Common myeloid progenitor, CD34-positive (primary cell): ENCODE data around the gene RIN3.

Source experiments
- CTCF ChIA-PET: fragments of 350-600 bp; sonication (Branson Sonifier 250); formaldehyde crosslinking; loops from one replicate; lab custom pipeline; 2021; ENCODE audit warnings: antibody characterized with exemption; lab: Charles Lee
- POLR2A ChIA-PET: fragments of 350-600 bp; sonication (Branson Sonifier 250); formaldehyde crosslinking; loops from one replicate; lab custom pipeline; 2021; ENCODE audit warnings: antibody characterized with exemption; lab: Charles Lee
- DNase-seq, 3 donors: peaks; one replicate each; pipeline versions ENCODE4 v3.0.0 to v3.0.0-alpha.2; 2013
- H3K27ac ChIP-seq, 2 experiments: 1 replicate in 1 of 2; 2 replicates in 1 of 2; pipeline ENCODE4 v1.7.0; 2013; ENCODE audit warnings: inconsistent platforms in 2 of 2, low read length in 2 of 2, mild to moderate bottlenecking in 2 of 2, low read depth in 1 of 2, moderate library complexity in 1 of 2; ENCODE audit not compliant: severe bottlenecking in 2 of 2, insufficient read depth in 1 of 2, poor library complexity in 1 of 2
- H3K27me3 ChIP-seq, 5 experiments: replicated peaks in 2 of 5; 1 replicate in 3 of 5; 2 replicates in 2 of 5; pipeline versions ENCODE4 v1.6.1 to v1.7.0; 2013; ENCODE audit warnings: low read length in 4 of 5, mild to moderate bottlenecking in 2 of 5, moderate library complexity in 2 of 5, inconsistent platforms in 1 of 5; ENCODE audit not compliant: insufficient read depth in 5 of 5, control insufficient read depth in 4 of 5
- H3K36me3 ChIP-seq, 4 experiments: 1 replicate in 2 of 4; 2 replicates in 2 of 4; pipeline versions ENCODE4 v1.6.1 to v1.7.0; 2013; ENCODE audit warnings: low read length in 3 of 4, control low read depth in 1 of 4, mild to moderate bottlenecking in 1 of 4; ENCODE audit not compliant: control insufficient read depth in 4 of 4, insufficient read depth in 4 of 4
- H3K4me1 ChIP-seq, 4 experiments: 1 replicate in 3 of 4; 2 replicates in 1 of 4; pipeline versions ENCODE4 v1.6.1 to v1.7.1; 2013; ENCODE audit warnings: low read length in 3 of 4, mild to moderate bottlenecking in 3 of 4, control low read depth in 1 of 4, inconsistent platforms in 1 of 4, moderate library complexity in 1 of 4; ENCODE audit not compliant: control insufficient read depth in 4 of 4, insufficient read depth in 4 of 4; ENCODE audit errors: control extremely low read depth in 1 of 4
- H3K4me3 ChIP-seq, 7 experiments: 1 replicate in 4 of 7; 2 replicates in 3 of 7; pipeline versions ENCODE4 v1.5.1 to v1.7.0; 2013; ENCODE audit warnings: mild to moderate bottlenecking in 7 of 7, low read length in 6 of 7, moderate library complexity in 6 of 7, inconsistent platforms in 2 of 7, low read depth in 2 of 7, control low read depth in 1 of 7; ENCODE audit not compliant: insufficient read depth in 4 of 7, control insufficient read depth in 1 of 7; ENCODE audit errors: extremely low read depth in 1 of 7
- H3K9me3 ChIP-seq, 5 experiments: 1 replicate in 4 of 5; 2 replicates in 1 of 5; pipeline versions ENCODE4 v1.6.1 to v1.7.1; 2013; ENCODE audit warnings: low read length in 4 of 5, mild to moderate bottlenecking in 2 of 5, inconsistent platforms in 1 of 5, low read depth in 1 of 5, moderate library complexity in 1 of 5; ENCODE audit not compliant: control insufficient read depth in 4 of 5, insufficient read depth in 2 of 5; ENCODE audit errors: control extremely low read depth in 1 of 5
- WGBS: methylation state at CpG from one replicate; pipeline ENCODE4 v1.1.5; 2013; ENCODE audit not compliant: insufficient coverage; 5-methylcytosine and 5-hydroxymethylcytosine counted together

The RIN3 gene

DNA sequence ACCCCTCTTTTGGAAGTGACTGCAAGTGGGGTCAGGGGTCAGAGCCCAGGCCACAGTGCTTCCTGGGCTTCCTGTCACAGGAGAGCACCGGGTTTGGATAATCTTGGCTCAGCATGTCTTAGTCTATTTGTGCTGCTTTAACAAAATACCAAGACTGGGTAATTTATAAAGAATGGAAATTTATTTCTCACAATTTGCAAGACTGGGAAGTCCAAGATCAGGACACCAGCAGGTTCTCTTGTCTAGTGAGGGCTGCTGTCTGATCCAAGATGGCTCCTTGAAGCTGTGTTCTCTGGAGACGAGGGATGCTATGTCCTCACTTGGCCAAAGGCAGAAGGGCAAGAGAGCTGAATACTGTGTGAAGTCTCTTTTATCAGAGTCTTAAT, 74.1 kb downstream of the RIN3 start:
- Histone ChIP-seq H3K36me3 (peaks cover 0 to 28% (median 2%) of the 10 kb centered on the region in 4 experiments), H3K27ac (no peak overlapping the region), H3K4me3 (peak overlapping the region in 1 of 7 experiments; percentile 7), H3K27me3 (no peaks in the 10 kb centered on the region), H3K4me1 (peaks cover 32 to 89% (median 70%) of the 10 kb centered on the region in 4 experiments), H3K9me3 (peaks cover 0 to 4% (median 0%) of the 10 kb centered on the region in 5 experiments)
- ChIA-PET CTCF (interaction anchor here (0.7 to 3.5 kb wide), 12 partner anchors 10 to 95 kb away, joined by 3 to 22 read pairs (median 5); no protein-coding TSS in a partner anchor), POLR2A (interaction anchor here (0.6 kb wide), 1 partner anchor 1325 kb away, joined by 4 read pairs; no protein-coding TSS in a partner anchor)
- WGBS, result 20% methylated on average over 1 of the region's 2 CpGs
- no peak for DNase-seq

DNA sequence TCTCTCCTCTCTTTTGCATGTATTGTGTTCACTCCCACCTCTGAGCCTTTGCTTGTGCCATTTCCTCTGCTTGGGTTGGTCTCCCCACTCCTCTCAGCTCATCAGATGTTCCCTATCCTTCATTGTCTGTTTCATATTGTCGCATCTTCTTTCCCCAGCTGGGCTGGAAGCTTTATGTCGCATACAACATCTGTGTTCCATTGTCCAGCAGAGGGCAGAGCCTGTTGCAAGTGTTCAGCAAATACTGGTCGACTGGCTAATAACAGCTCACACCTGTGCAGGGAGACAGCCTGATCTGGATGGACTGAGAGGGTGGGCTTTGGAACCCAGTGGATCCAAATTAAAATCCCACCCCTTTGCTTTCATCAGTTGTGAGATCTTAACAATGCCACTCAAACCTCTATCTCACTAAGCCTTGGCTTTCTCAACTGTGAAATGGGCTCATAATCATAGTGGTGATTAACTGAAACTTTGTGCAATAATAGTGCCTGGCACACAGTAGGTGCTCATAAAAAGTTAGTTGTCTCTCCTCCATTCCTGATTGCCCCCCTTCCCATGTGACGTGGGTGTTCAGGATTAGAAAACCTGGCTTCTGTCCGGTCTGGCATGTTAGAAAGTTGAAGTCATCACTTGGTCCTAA, 75.8 kb downstream of the RIN3 start:
- H3K36me3 ChIP-seq, result peaks cover 0 to 17% (median 2%) of the 10 kb centered on the region in 4 experiments
- no peaks in the 10 kb centered on the region for H3K27me3 ChIP-seq
- H3K9me3 ChIP-seq, result peaks cover 0 to 4% (median 0%) of the 10 kb centered on the region in 5 experiments
- H3K4me1 ChIP-seq, result peaks cover 32 to 78% (median 59%) of the 10 kb centered on the region in 4 experiments
- POLR2A ChIA-PET, result no interaction called here
- WGBS, result 94% methylated on average over 3 of the region's 5 CpGs
- H3K27ac ChIP-seq, result no peak overlapping the region
- CTCF ChIA-PET, result interaction anchor here (0.5 to 2.3 kb wide), 14 partner anchors 8 to 453 kb away, joined by 3 to 7 read pairs (median 4); no protein-coding TSS in a partner anchor
- no peak overlapping the region for H3K4me3 ChIP-seq
- DNase-seq, result peak in 1 of 3 donors; percentile 61

DNA sequence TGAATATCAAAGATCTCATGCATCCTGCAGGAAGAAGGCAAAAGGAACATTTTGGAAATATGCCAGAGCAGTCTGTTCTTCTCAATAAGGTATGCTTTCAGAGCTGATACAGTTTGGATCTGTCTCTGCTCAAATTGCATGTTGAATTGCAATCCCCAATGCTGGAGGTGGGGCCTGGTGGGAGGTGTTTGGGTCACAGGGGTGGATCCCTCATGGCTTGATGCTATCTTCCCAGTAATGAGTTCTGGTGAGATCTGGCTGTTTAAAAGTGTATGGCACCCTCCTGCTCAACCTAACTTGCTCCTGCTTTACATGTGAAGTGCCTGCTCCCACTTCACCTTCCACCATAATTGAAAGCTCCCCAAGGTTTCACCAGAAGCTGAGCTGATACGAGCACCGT, 76.6 kb downstream of the RIN3 start:
- WGBS, result 79% methylated on average over 2 of the region's 2 CpGs
- peaks cover 30 to 69% (median 50%) of the 10 kb centered on the region in 4 experiments for H3K4me1 ChIP-seq

DNA sequence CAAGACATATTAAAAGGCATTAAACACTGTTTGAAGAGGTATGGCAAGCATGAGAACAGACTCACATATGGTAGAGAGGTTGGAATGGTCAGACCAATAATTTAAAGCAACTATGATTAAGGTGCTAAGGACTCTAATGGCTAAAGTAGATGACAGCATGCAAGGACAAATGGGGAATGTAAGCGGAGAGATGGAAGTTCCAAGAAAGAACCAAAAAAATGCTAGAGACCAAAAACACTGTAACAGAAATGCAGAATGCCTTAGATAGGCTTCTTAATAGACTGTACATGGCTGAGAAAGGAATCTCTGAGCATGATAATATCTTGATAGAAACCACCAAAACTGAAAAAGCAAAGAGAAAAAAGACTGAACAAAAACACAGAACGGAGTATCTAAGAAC, 77.4 kb downstream of the RIN3 start:
- Histone ChIP-seq H3K36me3 (peaks cover 0 to 20% (median 3%) of the 10 kb centered on the region in 4 experiments), H3K4me3 (no peak overlapping the region), H3K27ac (no peak overlapping the region), H3K9me3 (peaks cover 0 to 4% (median 0%) of the 10 kb centered on the region in 5 experiments), H3K4me1 (peaks cover 23 to 62% (median 44%) of the 10 kb centered on the region in 4 experiments), H3K27me3 (no peaks in the 10 kb centered on the region)
- DNase-seq, result no peak
- POLR2A ChIA-PET, result no interaction called here
- WGBS, result 67% methylated on average over 1 of the region's 2 CpGs
- CTCF ChIA-PET, result interaction anchor here (0.6 to 1.1 kb wide), 3 partner anchors 43 to 98 kb away, joined by 3 to 4 read pairs (median 3); no protein-coding TSS in a partner anchor

More for the DNA sequence above, 76.6 kb downstream of the RIN3 start:
- ChIA-PET POLR2A (no interaction called here), CTCF (interaction anchor here (0.6 to 2.1 kb wide), 7 partner anchors 24 to 99 kb away, joined by 3 to 6 read pairs (median 4); no protein-coding TSS in a partner anchor)
- H3K36me3 ChIP-seq, result peaks cover 0 to 18% (median 3%) of the 10 kb centered on the region in 4 experiments
- no peak overlapping the region for H3K4me3 ChIP-seq
- no peak for DNase-seq
- H3K9me3 ChIP-seq, result peaks cover 0 to 4% (median 0%) of the 10 kb centered on the region in 5 experiments
- no peak overlapping the region for H3K27ac ChIP-seq
- no peaks in the 10 kb centered on the region for H3K27me3 ChIP-seq

DNA sequence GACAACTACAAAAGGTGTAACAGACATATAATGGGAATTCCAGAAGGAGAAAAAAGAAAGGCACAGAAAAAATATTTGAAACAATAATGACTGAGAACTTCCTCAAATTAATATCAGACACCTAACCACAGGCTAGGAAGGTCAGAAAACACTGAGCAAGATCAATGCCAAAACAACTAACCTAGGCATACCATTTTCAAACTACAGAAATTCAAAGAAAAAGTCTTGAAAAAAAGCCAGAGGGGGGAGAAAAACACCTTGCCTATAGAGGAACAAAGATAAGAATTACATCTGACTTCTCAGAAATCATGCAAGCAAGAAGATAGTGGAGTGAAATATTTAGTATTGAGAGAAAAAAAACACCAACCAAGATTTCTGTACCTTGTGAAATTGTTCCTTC, 77.8 kb downstream of the RIN3 start:
- H3K27me3 ChIP-seq, result no peaks in the 10 kb centered on the region
- H3K9me3 ChIP-seq, result peaks cover 0 to 4% (median 0%) of the 10 kb centered on the region in 5 experiments
- ChIA-PET CTCF (no interaction called here), POLR2A (no interaction called here)
- peaks cover 19 to 58% (median 42%) of the 10 kb centered on the region in 4 experiments for H3K4me1 ChIP-seq
- no peak overlapping the region for H3K27ac ChIP-seq
- H3K4me3 ChIP-seq, result no peak overlapping the region
- DNase-seq, result peak in 1 of 3 donors; percentile 48
- peaks cover 1 to 21% (median 3%) of the 10 kb centered on the region in 4 experiments for H3K36me3 ChIP-seq

DNA sequence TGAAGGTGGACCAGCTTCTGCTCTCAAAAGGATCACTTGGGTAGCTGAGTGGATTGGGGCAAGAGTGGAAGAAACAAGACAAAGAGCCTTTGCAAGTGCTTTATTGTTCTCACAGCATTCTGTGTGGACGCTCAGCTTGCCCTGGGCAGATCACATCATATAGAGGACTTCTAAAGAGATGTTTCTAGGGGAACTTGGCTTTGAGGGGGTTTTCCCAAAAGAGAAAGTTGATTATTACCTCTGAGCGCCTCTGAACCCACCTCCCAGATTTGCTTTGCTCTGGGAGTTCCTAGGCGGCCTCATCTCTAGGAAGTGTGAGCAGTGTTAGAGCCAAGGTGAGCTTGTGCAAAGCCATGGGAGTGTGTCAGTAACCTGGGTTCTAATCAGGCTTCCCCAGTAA, 81.7 kb downstream of the RIN3 start:
- POLR2A ChIA-PET, result no interaction called here
- H3K27ac ChIP-seq, result no peak overlapping the region

More for the DNA sequence above, 81.7 kb downstream of the RIN3 start:
- Histone ChIP-seq H3K27me3 (no peaks in the 10 kb centered on the region), H3K9me3 (peaks cover 0 to 4% (median 0%) of the 10 kb centered on the region in 5 experiments), H3K36me3 (peaks cover 0 to 24% (median 2%) of the 10 kb centered on the region in 4 experiments), H3K4me1 (peaks cover 4 to 32% (median 15%) of the 10 kb centered on the region in 4 experiments), H3K4me3 (no peak overlapping the region)
- CTCF ChIA-PET, result interaction anchor here (0.9 to 1.8 kb wide), 7 partner anchors 8 to 88 kb away, joined by 3 to 8 read pairs (median 5); no protein-coding TSS in a partner anchor
- DNase-seq, result no peak
- 91% methylated on average over 3 of the region's 3 CpGs for WGBS
